GM12878 (cell line): ENCODE measurements around the gene UNKL. TPM values are rescaled to one million over a fixed set of nuclear protein-coding genes. Genes with fewer than 3 reads are reported as not detected.

Source experiments
- ATAC-seq: fragments of 200-7000 bp; cut with Tn5 transposase; 3 replicates; pipeline ENCODE4 v1.9.1; 2020; ENCODE audit warnings: mild to moderate bottlenecking, moderate library complexity
- BruUV-seq: library from RNA; stranded (reverse); fragments of 400-500 nt; replicated peaks from 2 replicates; lab custom pipeline; 2021; lab: Mats Ljungman, UMichigan
- CTCF ChIA-PET: fragments of 300-600 bp; sonication (Branson Sonifier 250); formaldehyde crosslinking; extraction: SDS; loops from one replicate; lab custom pipeline; 2021; ENCODE audit warnings: inconsistent platforms; lab: Yijun Ruan, JAX
- POLR2A ChIA-PET: fragments of 350-600 bp; formaldehyde crosslinking; extraction: SDS; loops from one replicate; lab custom pipeline; 2021; ENCODE audit warnings: inconsistent platforms; lab: Charles Lee
- RAD21 ChIA-PET: fragments of 300-600 bp; sonication (Branson Sonifier 250); formaldehyde crosslinking; loops from one replicate; lab custom pipeline; 2023; ENCODE audit warnings: antibody characterized with exemption; ENCODE audit not compliant: unreplicated experiment; lab: Charles Lee
- SMC1A ChIA-PET: fragments of 300-600 bp; sonication (Branson Sonifier 250); formaldehyde crosslinking; loops from one replicate; lab custom pipeline; 2023; ENCODE audit not compliant: unreplicated experiment, uncharacterized antibody; lab: Charles Lee
- DNase-seq: peaks from one replicate; pipeline ENCODE4 v3.0.0-alpha.2; 2011; ENCODE audit warnings: low read depth, low spot score
- FAIRE-seq: peaks from 3 replicates; lab custom pipeline; 2011; peaks lifted over from hg19 to GRCh38; lab: Jason Lieb, UNC
- H2AFZ ChIP-seq: 2 replicates; pipeline ENCODE4 v1.6.0; 2011; ENCODE audit warnings: low read depth, low read length, control low read depth; ENCODE audit not compliant: control insufficient read depth
- H3K27ac ChIP-seq: 2 replicates; pipeline ENCODE4 v1.5.1; 2011; ENCODE audit warnings: control low read depth; ENCODE audit not compliant: control insufficient read depth, insufficient read depth
- H3K27me3 ChIP-seq, 2 experiments: replicated peaks in 1 of 2; 2 replicates each; pipeline versions ENCODE4 v1.6.0 to v1.6.1; 2011; ENCODE audit warnings: low read length in 1 of 2; ENCODE audit not compliant: control insufficient read depth in 2 of 2, insufficient read depth in 2 of 2
- H3K36me3 ChIP-seq, 2 experiments: 2 replicates each; pipeline ENCODE4 v1.5.1; 2011; ENCODE audit warnings: low read length in 1 of 2; ENCODE audit not compliant: control insufficient read depth in 2 of 2, insufficient read depth in 2 of 2
- H3K4me1 ChIP-seq: 2 replicates; pipeline ENCODE4 v1.6.1; 2011; ENCODE audit warnings: mild to moderate bottlenecking, low read length, moderate library complexity, mixed read lengths; ENCODE audit not compliant: control insufficient read depth, insufficient read depth
- H3K4me2 ChIP-seq: 2 replicates; pipeline ENCODE4 v1.6.0; 2011; ENCODE audit warnings: control low read depth; ENCODE audit not compliant: control insufficient read depth, insufficient read depth
- H3K4me3 ChIP-seq: fragments of 200-600 bp; sonication (generic); 2 replicates; pipeline ENCODE4 v1.5.1; 2016
- H3K79me2 ChIP-seq: 2 replicates; pipeline ENCODE4 v1.6.0; 2011; ENCODE audit warnings: low read length; ENCODE audit not compliant: control insufficient read depth, insufficient read depth
- H3K9ac ChIP-seq: 2 replicates; pipeline ENCODE4 v1.8.0; 2011; ENCODE audit warnings: low read length, control low read depth, mixed read lengths; ENCODE audit not compliant: control insufficient read depth, insufficient read depth
- H3K9me3 ChIP-seq: replicated peaks from 3 replicates; pipeline ENCODE4 v1.5.1; 2011; ENCODE audit warnings: mild to moderate bottlenecking, low read length; ENCODE audit not compliant: control insufficient read depth, insufficient read depth
- H4K20me1 ChIP-seq: 2 replicates; pipeline ENCODE4 v1.6.0; 2011; ENCODE audit not compliant: control insufficient read depth, insufficient read depth
- CBX3 ChIP-seq: fragments of 200-600 bp; sonication (generic); IDR thresholded peaks from 2 replicates; pipeline ENCODE4 v1.6.1; 2016; ENCODE audit warnings: low read depth, borderline replicate concordance
- PRDM15 ChIP-seq: fragments of 450-650 bp; formaldehyde crosslinking; IDR thresholded peaks from 2 replicates; pipeline ENCODE4 v1.4.0; 2020; ENCODE audit warnings: mild to moderate bottlenecking, moderate library complexity
- ZNF217 ChIP-seq: fragments of 450-650 bp; IDR thresholded peaks from 2 replicates; pipeline ENCODE4 v1.6.1; 2017; ENCODE audit warnings: antibody characterized with exemption, mild to moderate bottlenecking
- ZSCAN29 ChIP-seq: fragments of 450-650 bp; IDR thresholded peaks from 2 replicates; pipeline ENCODE4 v1.6.1; 2017; ENCODE audit warnings: mild to moderate bottlenecking, moderate library complexity
- ZZZ3 ChIP-seq: IDR thresholded peaks from 2 replicates; pipeline ENCODE4 v1.6.1; 2011; ENCODE audit warnings: low read depth; ENCODE audit not compliant: control insufficient read depth, insufficient read length
- WGBS: methylation state at CpG from one replicate; pipeline ENCODE4 v1.1.6; 2016; ENCODE audit warnings: low lambda C conversion rate; ENCODE audit not compliant: insufficient replicate concordance, insufficient coverage; ENCODE audit errors: missing lambda C conversion rate; 5-methylcytosine and 5-hydroxymethylcytosine counted together
- in situ Hi-C: fragments of 300-500 bp; cut with MboI; formaldehyde crosslinking; loops from 9 replicates; pipeline ENCODE4 v1.14.3; 2018; ENCODE audit warnings: mixed read lengths
- intact Hi-C: fragments of 100-400 bp; cut with micrococcal nuclease; formaldehyde crosslinking; loops from one replicate; pipeline ENCODE4 v1.14.2; 2022; ENCODE audit not compliant: unreplicated experiment
- polyA plus RNA-seq, 11 experiments: library from polyadenylated mRNA; depleted of rRNA in 4 of 11; unstranded in 6 of 11; stranded (reverse) in 5 of 11; fragments of >200 nt; fragmentation: Nextera tagmentation in 4 of 11; fragmentation: Illumina TruSeq in 1 of 11; extraction: Ambion mirVana in 4 of 11; extraction: Trizol in 1 of 11; gene quantifications; 1 replicate in 1 of 11; 2 replicates in 10 of 11; pipeline versions ENCODE4 v1.2.1 to v1.2.3, GENCODE V29; 2011 to 2016; ENCODE audit warnings: inconsistent platforms in 2 of 11, missing spikeins in 2 of 11, low read depth in 1 of 11
- total RNA-seq, 4 experiments: library from RNA; depleted of rRNA in 3 of 4; stranded (reverse); fragments of >200 nt in 3 of 4; fragmentation: Illumina TruSeq in 1 of 4; extraction: Trizol in 1 of 4; gene quantifications; 2 replicates each; pipeline versions ENCODE4 v1.2.1 to v1.2.3, GENCODE V29; 2013 to 2021
- TF ChIP-seq, protein P1 (sequence below): IDR thresholded peaks from 2 replicates; pipeline ENCODE4 v1.6.1; 2012; ENCODE audit warnings: low read depth, low read length, improper control_type of control experiment
- TF ChIP-seq, protein P2 (sequence below), 3 experiments: IDR thresholded peaks in 2 of 3; conservative IDR thresholded peaks in 1 of 3; 2 replicates each; pipeline ENCODE4 v1.5.1; 2011; ENCODE audit warnings: low read depth in 3 of 3, low read length in 3 of 3, mild to moderate bottlenecking in 3 of 3, control low read depth in 2 of 3, moderate library complexity in 2 of 3, inconsistent platforms in 1 of 3, mixed read lengths in 1 of 3; ENCODE audit not compliant: control insufficient read depth in 2 of 3, insufficient read depth in 1 of 3; ENCODE audit errors: extremely low read depth in 1 of 3

Gene UNKL
- total and polyA plus RNA-seq, 10 of the 15 experiments (the other 5 are each of a cell fraction or from before 2014, with no cell fraction given) = 0.40 to 21.6 (median 9.1) TPM

DNA sequence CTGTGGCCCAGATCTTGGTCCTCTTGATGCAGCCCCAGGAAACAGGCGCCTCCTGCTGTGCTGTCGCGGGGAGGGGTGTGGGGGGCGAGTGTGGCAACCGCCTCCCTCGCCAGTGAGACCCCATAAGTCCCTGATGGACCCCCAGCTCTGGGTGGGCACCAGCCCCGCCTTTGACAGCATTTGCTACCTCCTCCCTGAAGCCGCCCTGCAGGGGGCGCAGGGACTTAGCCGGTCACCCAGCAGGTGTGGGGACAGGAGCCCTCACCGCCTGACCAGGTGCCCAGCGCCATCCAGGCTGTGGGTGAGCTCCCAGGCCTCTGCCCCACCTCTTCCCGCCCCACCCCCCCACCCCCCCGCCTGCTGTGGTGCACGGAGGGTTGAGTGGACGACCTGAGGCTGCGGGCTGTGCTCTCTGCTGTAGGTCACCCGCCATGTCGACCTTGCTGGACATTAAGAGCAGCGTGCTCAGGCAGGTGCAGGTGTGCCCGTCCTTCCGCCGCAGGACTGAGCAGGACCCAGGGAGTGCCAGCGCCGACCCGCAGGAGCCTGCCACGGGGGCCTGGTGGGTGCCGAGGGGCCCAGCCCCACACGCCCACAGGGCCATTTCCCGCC lies 76.3 kb downstream of the UNKL start:
- ChIA-PET POLR2A (no interaction called here), CTCF (interaction anchor here (2.0 kb wide), 1 partner anchor 27 kb away, joined by 6 read pairs; no protein-coding TSS in a partner anchor)

More for the DNA sequence above, 76.3 kb downstream of the UNKL start:
- ATAC-seq = no peak
- no TSS peak for BruUV-seq
- no peak for DNase-seq
- Histone ChIP-seq H3K79me2 (no peaks in the 10 kb centered on the region), H3K9ac (no peak overlapping the region), H3K4me1 (peaks cover 9% of the 10 kb centered on the region), H3K36me3 (no peaks in the 10 kb centered on the region), H4K20me1 (no peaks in the 10 kb centered on the region), H3K9me3 (no peaks in the 10 kb centered on the region), H3K27me3 (peaks cover 5 to 8% of the 10 kb centered on the region in 2 experiments; a peak in 3 of 4 replicates), H2AFZ (no peak overlapping the region), H3K27ac (no peak overlapping the region), H3K4me2 (no peak overlapping the region), H3K4me3 (no peak overlapping the region)
- RAD21 ChIA-PET = no interaction called here
- SMC1A ChIA-PET = no interaction called here
- in situ Hi-C loops = no loop called here
- WGBS = 13% methylated on average over 17 of the region's 30 CpGs
- no peak for FAIRE-seq
- TF ChIP-seq ZZZ3 (no peak), CBX3 (no peak), PRDM15 (CRISPR knock-in tag) (no peak), ZNF217 (no peak), ZSCAN29 (no peak)
- TF ChIP-seq, protein P1, sequence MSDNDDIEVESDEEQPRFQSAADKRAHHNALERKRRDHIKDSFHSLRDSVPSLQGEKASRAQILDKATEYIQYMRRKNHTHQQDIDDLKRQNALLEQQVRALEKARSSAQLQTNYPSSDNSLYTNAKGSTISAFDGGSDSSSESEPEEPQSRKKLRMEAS = no peak
- TF ChIP-seq, protein P2, sequence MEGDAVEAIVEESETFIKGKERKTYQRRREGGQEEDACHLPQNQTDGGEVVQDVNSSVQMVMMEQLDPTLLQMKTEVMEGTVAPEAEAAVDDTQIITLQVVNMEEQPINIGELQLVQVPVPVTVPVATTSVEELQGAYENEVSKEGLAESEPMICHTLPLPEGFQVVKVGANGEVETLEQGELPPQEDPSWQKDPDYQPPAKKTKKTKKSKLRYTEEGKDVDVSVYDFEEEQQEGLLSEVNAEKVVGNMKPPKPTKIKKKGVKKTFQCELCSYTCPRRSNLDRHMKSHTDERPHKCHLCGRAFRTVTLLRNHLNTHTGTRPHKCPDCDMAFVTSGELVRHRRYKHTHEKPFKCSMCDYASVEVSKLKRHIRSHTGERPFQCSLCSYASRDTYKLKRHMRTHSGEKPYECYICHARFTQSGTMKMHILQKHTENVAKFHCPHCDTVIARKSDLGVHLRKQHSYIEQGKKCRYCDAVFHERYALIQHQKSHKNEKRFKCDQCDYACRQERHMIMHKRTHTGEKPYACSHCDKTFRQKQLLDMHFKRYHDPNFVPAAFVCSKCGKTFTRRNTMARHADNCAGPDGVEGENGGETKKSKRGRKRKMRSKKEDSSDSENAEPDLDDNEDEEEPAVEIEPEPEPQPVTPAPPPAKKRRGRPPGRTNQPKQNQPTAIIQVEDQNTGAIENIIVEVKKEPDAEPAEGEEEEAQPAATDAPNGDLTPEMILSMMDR (IDR thresholded peaks at IDR 0.05 in 2 of 3, conservative IDR thresholded peaks at IDR 0.05 in 1 of 3; ENCODE audit: control insufficient read depth in 2 of 3, extremely low read depth in 1 of 3, insufficient read depth in 1 of 3, low read depth in 3 of 3, low read length in 3 of 3) = peak; percentile 23 to 67 (median 50); a peak in 4 of 6 replicates
- intact Hi-C loops = no loop called here
